Peyer's patch (tissue), 4 donors: Measurements from ENCODE around the gene TMEM161A.

Source experiments
- POLR2A ChIP-seq, 2 donors: fragments of 450-650 bp; IDR thresholded peaks; one replicate each; pipeline ENCODE4 v1.5.1; 2017; ENCODE audit warnings: antibody characterized with exemption in 2 of 2, mild to moderate bottlenecking in 2 of 2, moderate library complexity in 2 of 2
- TF ChIP-seq, protein P1 (sequence below), 6 experiments: fragments of 450-650 bp in 4 of 6; fragments of 200-600 bp in 2 of 6; sonication (generic) in 1 of 6; IDR thresholded peaks; one replicate each; pipeline ENCODE4 v1.5.1; 2017 to 2019; ENCODE audit warnings: antibody characterized with exemption in 6 of 6, mild to moderate bottlenecking in 3 of 6, moderate library complexity in 1 of 6

- TF ChIP-seq, protein P1, sequence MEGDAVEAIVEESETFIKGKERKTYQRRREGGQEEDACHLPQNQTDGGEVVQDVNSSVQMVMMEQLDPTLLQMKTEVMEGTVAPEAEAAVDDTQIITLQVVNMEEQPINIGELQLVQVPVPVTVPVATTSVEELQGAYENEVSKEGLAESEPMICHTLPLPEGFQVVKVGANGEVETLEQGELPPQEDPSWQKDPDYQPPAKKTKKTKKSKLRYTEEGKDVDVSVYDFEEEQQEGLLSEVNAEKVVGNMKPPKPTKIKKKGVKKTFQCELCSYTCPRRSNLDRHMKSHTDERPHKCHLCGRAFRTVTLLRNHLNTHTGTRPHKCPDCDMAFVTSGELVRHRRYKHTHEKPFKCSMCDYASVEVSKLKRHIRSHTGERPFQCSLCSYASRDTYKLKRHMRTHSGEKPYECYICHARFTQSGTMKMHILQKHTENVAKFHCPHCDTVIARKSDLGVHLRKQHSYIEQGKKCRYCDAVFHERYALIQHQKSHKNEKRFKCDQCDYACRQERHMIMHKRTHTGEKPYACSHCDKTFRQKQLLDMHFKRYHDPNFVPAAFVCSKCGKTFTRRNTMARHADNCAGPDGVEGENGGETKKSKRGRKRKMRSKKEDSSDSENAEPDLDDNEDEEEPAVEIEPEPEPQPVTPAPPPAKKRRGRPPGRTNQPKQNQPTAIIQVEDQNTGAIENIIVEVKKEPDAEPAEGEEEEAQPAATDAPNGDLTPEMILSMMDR (IDR thresholded peaks at IDR 0.05): no peak
- TF ChIP-seq POLR2A (IDR thresholded peaks at IDR 0.05): no peak
Measured at GRCh38 chr19:19119325-19120237, 18.7 kb downstream of the TMEM161A start.
